ENCODE results near the gene HDHD2.

HDHD2 gene

GRCh38 chr18:47110492-47111274 is 39.6 kb downstream of the HDHD2 start:
- H3K27ac ChIP-seq: no peak overlapping the region

GRCh38 chr18:47109720-47110119 is 40.6 kb downstream of the HDHD2 start:
- H3K27ac ChIP-seq: no peak overlapping the region
- TF ChIP-seq CTCF (conservative IDR thresholded peaks at IDR 0.05): no peak
- no peak for TF ChIP-seq ZFX (IDR thresholded peaks at IDR 0.05)

More at GRCh38 chr18:47110492-47111274, 39.6 kb downstream of the HDHD2 start:
- no peak for TF ChIP-seq ZFX (IDR thresholded peaks at IDR 0.05)

- no peak overlapping the region for H3K27ac ChIP-seq
- TF ChIP-seq ZFX (IDR thresholded peaks at IDR 0.05): no peak
- no peak for TF ChIP-seq CTCF (conservative IDR thresholded peaks at IDR 0.05)
Measured at GRCh38 chr18:47108998-47109405, 41.3 kb downstream of the HDHD2 start.

GRCh38 chr18:47108373-47108772 is 41.9 kb downstream of the HDHD2 start:
- TF ChIP-seq CTCF (conservative IDR thresholded peaks at IDR 0.05) (no peak), ZFX (IDR thresholded peaks at IDR 0.05) (no peak)
- H3K27ac ChIP-seq: no peak overlapping the region

GRCh38 chr18:47100212-47100831 is 50.0 kb downstream of the HDHD2 start:
- no peak overlapping the region for H3K27ac ChIP-seq
- no peak for TF ChIP-seq ZFX (IDR thresholded peaks at IDR 0.05)
- peak; percentile 83 for TF ChIP-seq CTCF (conservative IDR thresholded peaks at IDR 0.05)

GRCh38 chr18:47095810-47096209 is 54.5 kb downstream of the HDHD2 start:
- no peak overlapping the region for H3K27ac ChIP-seq
- TF ChIP-seq ZFX (IDR thresholded peaks at IDR 0.05) (no peak), CTCF (conservative IDR thresholded peaks at IDR 0.05) (no peak)

- TF ChIP-seq CTCF (conservative IDR thresholded peaks at IDR 0.05) (no peak), ZFX (IDR thresholded peaks at IDR 0.05) (no peak)
- no peak overlapping the region for H3K27ac ChIP-seq
Measured at GRCh38 chr18:47087676-47088075, 62.6 kb downstream of the HDHD2 start.

Data from C4-2B (cell line).